Vagina (tissue), 2 donors: ENCODE data around the gene RPL22.

Experiments used
- CTCF ChIP-seq, 3 experiments: fragments of 450-650 bp in 2 of 3; fragments of 200-600 bp in 1 of 3; sonication (generic) in 1 of 3; IDR thresholded peaks; one replicate each; pipeline ENCODE4 v1.5.1; 2017 to 2019; ENCODE audit warnings: antibody characterized with exemption in 3 of 3, mild to moderate bottlenecking in 2 of 3, moderate library complexity in 2 of 3
- POLR2AphosphoS5 ChIP-seq, 2 donors: sonication (generic); formaldehyde crosslinking; IDR thresholded peaks; one replicate each; pipeline ENCODE4 v1.9.0; 2017; ENCODE audit warnings: antibody characterized with exemption in 2 of 2, mild to moderate bottlenecking in 2 of 2, low read depth in 1 of 2; ENCODE audit not compliant: insufficient read depth in 1 of 2

- TF ChIP-seq CTCF (IDR thresholded peaks at IDR 0.05) (no peak), POLR2AphosphoS5 (IDR thresholded peaks at IDR 0.05; ENCODE audit: insufficient read depth in 1 of 2, low read depth in 1 of 2) (no peak)
Observed at GRCh38 chr1:6243053-6243834, 43.8 kb upstream of the RPL22 start.
